Measurements from ENCODE around the gene PNPLA5.
"Not testable (repeated sequence)": the region's sequence is repeated elsewhere in the genome, so short reads cannot be mapped to it uniquely, and the experiment has no call there.

PNPLA5 gene

DNA sequence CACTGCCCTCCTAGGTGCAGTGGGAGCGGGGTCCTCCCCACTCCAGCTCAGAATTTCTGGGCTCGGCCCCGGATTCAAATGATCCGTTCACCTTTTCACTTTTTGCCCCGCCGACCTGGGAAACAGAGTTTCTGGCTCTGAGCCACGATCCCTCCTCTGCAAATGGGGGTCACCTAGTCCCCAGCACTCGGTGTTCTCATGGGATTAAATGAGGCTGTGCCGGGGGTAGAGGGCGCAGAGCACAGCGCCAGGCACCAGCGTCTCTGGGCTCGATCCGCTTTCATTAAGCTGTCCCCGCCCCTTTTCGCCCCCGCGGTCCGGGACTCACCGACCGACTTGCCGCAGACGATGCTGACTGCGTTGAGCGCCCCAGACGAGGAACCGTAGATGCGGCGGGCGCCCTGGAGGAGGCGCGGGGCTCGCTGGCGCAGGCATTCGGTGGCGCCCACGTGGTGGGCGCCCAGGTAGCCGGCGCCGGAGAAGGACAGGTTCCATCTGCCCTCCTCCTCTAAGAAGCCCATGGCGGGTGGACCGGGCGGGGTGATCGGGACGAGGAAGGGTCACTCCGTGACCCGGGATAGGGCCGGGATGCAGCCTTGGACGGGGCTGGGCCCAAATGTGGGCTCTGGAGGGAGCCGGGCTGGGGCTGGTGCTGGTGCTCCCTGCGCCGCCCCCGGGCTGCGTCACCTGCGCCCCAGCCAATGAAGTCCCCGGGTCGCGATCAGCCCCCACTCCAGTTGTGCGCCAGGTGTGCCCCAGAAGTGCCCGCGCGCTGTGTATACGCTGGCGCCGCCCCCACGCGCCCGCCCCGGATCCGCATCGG is at the start of gene PNPLA5:
Gene PNPLA5 (minus strand): TSS at position 654 of the 823 bp plus-strand sequence. CDS start 133 bp downstream, at position 521.
- DNase-seq (ENCODE audit: low read depth), result no peak

GRCh38 chr22:43941449-43941848 is 49.6 kb upstream of the PNPLA5 start:
- no peak for DNase-seq (ENCODE audit: low read depth)

- DNase-seq (ENCODE audit: low read depth), result no peak
These were observed 40.0 kb upstream of the PNPLA5 start for GRCh38 chr22:43931771-43932170.

DNA sequence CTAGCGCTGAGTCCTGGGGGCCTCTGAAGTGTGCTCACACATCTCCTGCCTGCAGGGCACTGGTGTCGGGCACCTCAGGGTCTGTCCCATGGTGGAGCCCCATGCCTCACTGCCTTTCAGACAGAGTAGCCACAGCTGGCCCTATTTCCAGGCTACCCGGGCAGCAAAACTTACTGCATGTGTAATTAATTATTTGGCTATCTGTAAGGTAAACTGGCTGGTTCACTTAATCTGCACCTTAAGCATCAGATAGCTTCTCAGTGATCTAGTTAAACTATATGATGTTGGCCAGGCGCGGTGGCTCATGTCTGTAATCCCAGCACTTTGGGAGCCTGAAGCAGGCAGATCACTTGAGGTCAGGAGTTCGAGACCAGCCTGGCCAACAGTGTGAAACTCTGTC is 37.1 kb upstream of the PNPLA5 start:
- no peak for DNase-seq (ENCODE audit: low read depth)

DNA sequence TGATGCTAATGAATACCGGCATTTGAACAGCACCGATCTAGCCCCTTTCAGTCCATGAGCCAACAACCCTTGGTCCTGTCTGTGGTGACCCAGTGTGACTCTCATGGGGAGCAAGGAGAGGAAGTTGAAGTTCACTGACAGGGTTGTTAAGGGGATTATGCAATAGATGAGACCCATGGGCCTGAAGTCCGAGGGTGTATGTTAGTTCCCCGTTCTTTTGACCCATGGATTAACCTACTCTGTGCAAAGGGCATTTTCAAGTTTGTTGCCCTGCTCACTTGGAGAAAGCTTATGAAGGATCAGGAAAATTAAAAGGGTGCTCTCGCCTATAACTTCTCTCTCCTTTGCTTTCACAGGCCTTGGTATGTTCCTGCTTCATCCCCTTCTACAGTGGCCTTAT is 36.7 kb upstream of the PNPLA5 start:
- DNase-seq (ENCODE audit: low read depth), result no peak

DNA sequence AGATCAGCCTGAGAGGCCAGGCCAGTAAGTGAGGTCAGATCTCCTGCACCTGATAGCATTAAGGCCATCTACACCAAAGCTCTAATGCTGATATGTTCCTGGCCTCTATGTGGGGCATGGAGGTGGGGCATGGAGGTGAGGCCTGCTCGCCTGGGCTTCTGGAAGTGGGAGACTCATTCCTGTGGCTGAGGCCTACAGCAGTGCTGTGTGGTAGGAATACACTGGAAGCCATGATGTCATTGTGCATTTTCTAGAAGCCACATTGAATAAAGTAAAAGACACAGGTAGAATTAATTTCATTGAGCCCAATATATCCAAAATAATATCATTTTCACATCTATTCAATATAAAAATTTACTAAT is 34.5 kb upstream of the PNPLA5 start:
- no peak for DNase-seq (ENCODE audit: low read depth)

- DNase-seq (ENCODE audit: low read depth), result no peak
These were observed 33.9 kb upstream of the PNPLA5 start for GRCh38 chr22:43925433-43926348.

GRCh38 chr22:43924877-43925276 is 33.1 kb upstream of the PNPLA5 start:
- DNase-seq (ENCODE audit: low read depth), result no peak

GRCh38 chr22:43923631-43924464 is 32.0 kb upstream of the PNPLA5 start, which contains the start of gene PNPLA3:
PNPLA3 (plus strand) TSS chr22:43923805; CDS start chr22:43923912, 107 bp downstream.
- DNase-seq (ENCODE audit: low read depth), result peak; percentile 60

DNA sequence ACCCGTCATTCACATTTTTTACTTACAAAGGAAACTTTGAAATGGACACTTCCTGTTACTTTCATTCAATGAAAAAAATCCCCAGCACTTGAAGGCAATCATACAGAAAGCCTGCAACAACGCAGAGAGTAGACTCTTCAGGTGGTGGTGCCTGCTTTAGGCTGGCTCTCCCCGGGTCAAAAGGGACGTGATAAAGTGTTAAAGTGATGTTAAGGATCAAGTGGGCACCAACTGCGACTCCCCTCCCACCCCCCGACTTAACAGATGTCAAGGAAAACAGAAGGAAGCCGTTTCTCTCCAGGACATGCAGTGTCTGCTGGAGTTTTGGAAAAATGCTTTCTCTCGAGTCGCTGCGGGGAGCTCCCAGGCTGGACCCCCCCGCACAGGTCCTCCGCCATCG is 31.4 kb upstream of the PNPLA5 start:
- DNase-seq (ENCODE audit: low read depth), result no peak

- DNase-seq (ENCODE audit: low read depth), result no peak
These were observed 30.3 kb upstream of the PNPLA5 start for GRCh38 chr22:43922123-43922522.

DNA sequence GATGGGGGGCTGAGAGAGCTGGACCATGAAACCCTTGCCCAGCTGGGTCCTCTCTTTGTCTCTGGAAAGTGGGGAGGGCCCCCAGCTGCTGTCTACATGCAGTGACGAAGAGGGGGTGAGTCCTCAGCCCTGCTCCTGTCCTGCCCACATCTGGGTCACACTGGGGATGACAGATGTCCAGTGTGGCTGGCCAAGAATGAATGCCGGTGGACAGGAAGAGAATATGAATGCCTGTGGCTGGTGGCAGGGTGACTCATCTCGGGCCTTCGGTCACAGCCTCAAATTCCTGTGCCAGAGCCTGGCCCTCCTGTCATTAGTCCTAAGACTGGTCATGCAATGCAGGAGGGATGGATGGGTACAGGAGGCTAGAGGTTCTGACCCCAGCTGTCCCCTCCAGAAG is 29.6 kb upstream of the PNPLA5 start:
- DNase-seq (ENCODE audit: low read depth), result no peak

DNA sequence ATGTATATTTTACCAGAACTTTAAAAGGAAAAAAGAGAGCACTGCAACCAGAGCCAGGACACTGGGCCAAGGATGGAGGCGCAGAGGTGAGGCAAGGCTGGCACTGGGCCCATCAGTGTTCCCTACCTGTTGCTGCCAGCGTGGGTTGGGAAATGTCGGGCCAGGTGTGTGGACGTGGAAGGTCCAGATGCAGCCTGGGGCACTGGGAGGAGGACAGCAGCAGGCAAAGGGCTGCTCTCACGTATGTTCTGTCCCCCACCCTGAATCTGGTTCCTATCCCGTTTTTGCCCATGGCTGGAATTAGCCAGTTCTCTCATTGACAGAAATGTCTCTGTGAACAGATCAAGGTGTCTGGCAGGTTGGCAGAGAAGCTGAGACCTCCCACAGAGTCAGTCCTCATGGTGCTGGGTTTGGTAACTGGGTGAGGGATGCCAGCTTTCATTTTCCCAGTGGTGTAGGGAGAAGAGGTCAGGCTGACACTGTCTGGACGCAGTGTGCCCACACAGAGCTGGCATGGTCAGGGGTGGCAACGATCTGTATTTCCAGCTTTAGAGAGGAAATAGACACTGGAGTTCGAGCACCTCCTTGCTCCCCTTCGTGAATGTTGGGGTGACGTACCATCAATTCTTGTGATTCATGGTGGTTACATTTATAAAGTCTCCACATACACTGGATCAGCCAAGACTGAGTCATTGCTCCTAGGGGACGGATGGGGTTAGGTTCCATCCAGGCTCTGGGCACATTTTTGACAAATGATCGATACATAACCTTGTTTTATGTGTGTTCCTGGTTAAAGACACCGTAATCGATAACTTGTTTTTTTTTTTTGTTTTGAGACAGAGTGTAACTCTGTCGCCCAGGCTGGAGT is 27.5 kb upstream of the PNPLA5 start:
- DNase-seq (ENCODE audit: low read depth), result no peak

DNA sequence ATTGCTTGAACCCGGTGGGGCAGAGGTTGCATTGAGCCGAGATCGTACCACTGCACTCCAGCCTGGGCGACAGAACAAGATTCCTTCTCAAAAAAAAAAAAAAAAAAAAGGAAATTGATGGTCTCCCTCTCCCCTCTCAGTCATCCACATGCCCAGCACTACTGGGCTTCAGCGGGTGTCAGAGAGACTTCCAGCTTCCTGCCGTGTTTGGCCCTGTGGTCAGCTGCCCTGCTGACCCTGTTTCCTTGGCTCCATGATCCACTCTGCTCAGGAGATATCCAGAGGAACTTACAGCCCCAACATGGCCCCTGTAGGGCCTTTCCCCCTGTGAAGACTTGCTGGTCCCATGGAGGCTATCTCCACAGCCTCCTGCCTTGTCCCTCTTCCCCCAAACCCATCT is 25.7 kb upstream of the PNPLA5 start:
- no peak for DNase-seq (ENCODE audit: low read depth)

GRCh38 chr22:43911351-43911750 is 19.5 kb upstream of the PNPLA5 start:
- DNase-seq (ENCODE audit: low read depth), result no peak

DNA sequence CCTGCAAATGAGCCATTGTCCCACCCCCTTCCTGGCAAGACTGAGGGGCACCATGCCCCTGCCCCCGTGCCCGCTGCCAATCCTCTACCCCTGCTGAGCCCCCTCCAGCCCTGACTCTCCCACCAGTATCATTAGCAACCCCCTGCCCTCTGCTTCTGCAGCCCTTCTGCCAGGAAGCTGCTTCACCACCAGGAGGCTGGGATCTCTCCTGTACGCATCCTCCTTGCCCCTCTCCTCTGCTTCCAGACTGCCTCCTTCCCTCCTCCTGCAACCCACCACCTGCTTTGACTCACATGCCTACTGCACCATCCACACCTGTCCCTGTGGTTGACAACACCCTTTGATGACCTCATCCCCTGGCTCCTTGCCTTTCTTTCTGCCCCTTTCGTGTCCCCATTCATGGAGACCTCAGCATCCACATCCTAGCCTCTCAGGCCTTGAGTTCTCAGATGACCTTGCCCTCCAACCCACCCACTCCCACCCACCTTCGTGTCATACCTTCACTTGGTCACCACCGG is 18.4 kb upstream of the PNPLA5 start:
- no peak for DNase-seq (ENCODE audit: low read depth)

DNA sequence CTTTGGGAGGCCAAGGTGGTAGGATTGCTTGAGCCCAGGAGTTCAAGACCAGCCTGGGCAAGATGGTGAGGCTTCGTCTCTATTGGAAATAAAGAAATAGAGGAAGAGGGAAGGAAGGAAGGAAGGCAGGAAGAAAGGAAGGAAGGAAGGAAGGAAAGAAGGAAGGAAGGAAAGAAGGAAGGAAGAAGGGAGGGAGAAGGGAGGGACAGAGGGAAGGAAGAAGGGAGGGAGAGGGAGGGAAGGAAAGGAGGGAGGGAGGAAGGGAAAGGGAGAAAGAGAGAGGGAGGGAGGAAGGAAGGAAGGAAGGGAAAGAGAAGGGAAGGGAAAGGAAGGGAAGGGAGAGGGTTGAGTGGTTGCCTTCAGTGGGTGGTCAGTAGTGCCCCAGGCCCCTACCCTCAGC is 17.9 kb upstream of the PNPLA5 start:
- no peak for DNase-seq (ENCODE audit: low read depth)

GRCh38 chr22:43905681-43906080 is 13.9 kb upstream of the PNPLA5 start:
- no peak for DNase-seq (ENCODE audit: low read depth)

- DNase-seq (ENCODE audit: low read depth), result not testable (repeated sequence)
These were observed 12.6 kb upstream of the PNPLA5 start for GRCh38 chr22:43904412-43904811.

DNA sequence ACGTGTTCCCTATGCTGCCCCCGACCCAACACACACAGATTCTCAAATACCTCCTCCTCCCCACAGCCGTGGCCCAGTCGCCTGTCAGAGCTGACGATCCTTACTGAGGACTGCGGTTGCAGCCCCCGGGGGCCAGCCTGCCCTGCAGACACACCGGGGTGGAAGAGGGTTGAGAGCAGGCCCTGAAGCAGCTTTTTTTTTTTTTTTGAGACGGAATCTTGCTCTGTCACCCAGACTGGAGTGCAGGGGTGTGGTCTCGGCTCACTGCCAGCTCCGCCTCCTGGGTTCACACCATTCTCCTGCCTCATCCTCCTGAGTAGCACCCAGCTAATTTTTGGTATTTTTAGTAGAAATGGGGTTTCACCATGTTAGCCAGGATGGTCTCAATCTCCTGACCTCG is 11.2 kb upstream of the PNPLA5 start:
- DNase-seq (ENCODE audit: low read depth), result not testable (repeated sequence)

Measured in T-helper 22 cell (primary cell).